Fibroblast of lung (primary cell): ENCODE results near the gene MBNL1. TPM values are rescaled to one million over a fixed set of nuclear protein-coding genes. Genes with fewer than 3 reads are reported as not detected.

Experiments
- DNase-seq, 2 donors: peaks; one replicate each; pipeline versions ENCODE4 v3.0.0 to v3.0.0-alpha.2; 2010; ENCODE audit warnings: low read depth in 2 of 2
- H2AFZ ChIP-seq: 2 replicates; pipeline ENCODE4 v1.5.1; 2012; ENCODE audit warnings: low read length, control low read depth, inconsistent platforms
- H3K27ac ChIP-seq: 2 replicates; pipeline ENCODE4 v1.5.1; 2011; ENCODE audit warnings: low read length, control low read depth; ENCODE audit not compliant: insufficient read depth
- H3K27me3 ChIP-seq: 2 replicates; pipeline ENCODE4 v1.5.1; 2011; ENCODE audit warnings: mild to moderate bottlenecking, low read length; ENCODE audit not compliant: control insufficient read depth, insufficient read depth
- H3K36me3 ChIP-seq: 2 replicates; pipeline ENCODE4 v1.5.1; 2011; ENCODE audit warnings: low read length; ENCODE audit not compliant: control insufficient read depth, insufficient read depth
- H3K4me1 ChIP-seq: 2 replicates; pipeline ENCODE4 v1.5.1; 2011; ENCODE audit warnings: low read length; ENCODE audit not compliant: control insufficient read depth, insufficient read depth; ENCODE audit errors: extremely low read depth
- H3K4me2 ChIP-seq: 2 replicates; pipeline ENCODE4 v1.5.1; 2011; ENCODE audit warnings: low read length, control low read depth; ENCODE audit not compliant: insufficient read depth; ENCODE audit errors: extremely low read depth
- H3K4me3 ChIP-seq, 4 experiments: fragments of 200-600 bp in 1 of 4; sonication (generic) in 1 of 4; replicated peaks in 1 of 4; 2 replicates each; pipeline ENCODE4 v1.5.1; 2011 to 2016; ENCODE audit warnings: low read length in 4 of 4, low read depth in 3 of 4, mild to moderate bottlenecking in 3 of 4, control low read depth in 2 of 4, inconsistent platforms in 1 of 4, mixed read lengths in 1 of 4; ENCODE audit not compliant: insufficient read depth in 1 of 4; ENCODE audit errors: control extremely low read depth in 1 of 4
- H3K79me2 ChIP-seq: 2 replicates; pipeline ENCODE4 v1.5.1; 2012; ENCODE audit warnings: mild to moderate bottlenecking, low read length, inconsistent platforms; ENCODE audit not compliant: control insufficient read depth, insufficient read depth
- H3K9ac ChIP-seq: 2 replicates; pipeline ENCODE4 v1.5.1; 2011; ENCODE audit warnings: mild to moderate bottlenecking, low read length, control low read depth; ENCODE audit not compliant: insufficient read depth
- H3K9me3 ChIP-seq: 2 replicates; pipeline ENCODE4 v1.5.1; 2012; ENCODE audit warnings: low read depth, low read length; ENCODE audit not compliant: control insufficient read depth, insufficient read depth
- H4K20me1 ChIP-seq: 2 replicates; pipeline ENCODE4 v1.5.1; 2011; ENCODE audit warnings: low read length; ENCODE audit not compliant: control insufficient read depth, insufficient read depth; ENCODE audit errors: extremely low read depth
- CTCF ChIP-seq, 2 donors: IDR thresholded peaks in 1 of 2; conservative IDR thresholded peaks in 1 of 2; 1 replicate in 1 of 2; 2 replicates in 1 of 2; pipeline ENCODE4 v1.5.1; 2011 to 2012; ENCODE audit warnings: low read length in 2 of 2, control low read depth in 1 of 2, inconsistent platforms in 1 of 2, low read depth in 1 of 2, mild to moderate bottlenecking in 1 of 2
- EZH2 ChIP-seq: IDR thresholded peaks from 2 replicates; pipeline ENCODE4 v1.5.1; 2012; ENCODE audit warnings: low read length, control low read depth, mild to moderate bottlenecking; ENCODE audit errors: missing control alignments
- polyA plus RNA-seq, 2 donors: library from polyadenylated mRNA; depleted of rRNA in 1 of 2; stranded (reverse) in 1 of 2; unstranded in 1 of 2; fragments of >200 nt; gene quantifications; 2 replicates each; pipeline ENCODE4 v1.2.1, GENCODE V29; 2011 to 2012; ENCODE audit warnings: missing spikeins in 1 of 2
- total RNA-seq: library from RNA; depleted of rRNA; stranded (reverse); fragments of >200 nt; gene quantifications from 2 replicates; pipeline ENCODE4 v1.2.1, GENCODE V29; 2014

The MBNL1 gene
- total and polyA plus RNA-seq, 2 donors (not counting 1 experiment from before 2014, with no cell fraction given), result 150 to 213 TPM

- H3K4me2 ChIP-seq, result no peak overlapping the region
- no peak for DNase-seq
- H2AFZ ChIP-seq, result no peak overlapping the region
- H3K9ac ChIP-seq, result no peak overlapping the region
- H4K20me1 ChIP-seq, result no peaks in the 10 kb centered on the region
- H3K9me3 ChIP-seq, result no peaks in the 10 kb centered on the region
- H3K27me3 ChIP-seq, result no peaks in the 10 kb centered on the region
- no peak for TF ChIP-seq EZH2
- no peak for TF ChIP-seq CTCF (conservative IDR thresholded peaks at IDR 0.05 in 1 of 2, IDR thresholded peaks at IDR 0.05 in 1 of 2; ENCODE audit: low read depth in 1 of 2, low read length in 2 of 2)
- H3K4me1 ChIP-seq, result no peaks in the 10 kb centered on the region
- H3K79me2 ChIP-seq, result no peaks in the 10 kb centered on the region
- no peak overlapping the region for H3K27ac ChIP-seq
- H3K36me3 ChIP-seq, result no peaks in the 10 kb centered on the region
- H3K4me3 ChIP-seq, result no peak overlapping the region
Measured at GRCh38 chr3:152227027-152227426, 41.7 kb upstream of the MBNL1 start.

GRCh38 chr3:152229692-152230091, 39.0 kb upstream of the MBNL1 start:
- DNase-seq, result no peak
- H2AFZ ChIP-seq, result no peak overlapping the region

GRCh38 chr3:152230370-152230769, 38.4 kb upstream of the MBNL1 start:
- H3K79me2 ChIP-seq, result no peaks in the 10 kb centered on the region
- no peak for DNase-seq
- H3K9ac ChIP-seq, result no peak overlapping the region
- no peaks in the 10 kb centered on the region for H4K20me1 ChIP-seq
- H3K27me3 ChIP-seq, result no peaks in the 10 kb centered on the region
- H3K4me3 ChIP-seq, result no peak overlapping the region
- H3K4me1 ChIP-seq, result no peaks in the 10 kb centered on the region
- no peak overlapping the region for H3K4me2 ChIP-seq
- no peaks in the 10 kb centered on the region for H3K9me3 ChIP-seq
- H3K36me3 ChIP-seq, result no peaks in the 10 kb centered on the region
- TF ChIP-seq CTCF (conservative IDR thresholded peaks at IDR 0.05 in 1 of 2, IDR thresholded peaks at IDR 0.05 in 1 of 2; ENCODE audit: low read depth in 1 of 2, low read length in 2 of 2) (no peak), EZH2 (no peak)
- no peak overlapping the region for H2AFZ ChIP-seq
- no peak overlapping the region for H3K27ac ChIP-seq

More at GRCh38 chr3:152229692-152230091, 39.0 kb upstream of the MBNL1 start:
- no peak overlapping the region for H3K4me2 ChIP-seq
- H3K9me3 ChIP-seq, result no peaks in the 10 kb centered on the region
- no peak for TF ChIP-seq EZH2
- TF ChIP-seq CTCF (conservative IDR thresholded peaks at IDR 0.05 in 1 of 2, IDR thresholded peaks at IDR 0.05 in 1 of 2; ENCODE audit: low read depth in 1 of 2, low read length in 2 of 2), result no peak
- H3K27ac ChIP-seq, result no peak overlapping the region
- no peak overlapping the region for H3K4me3 ChIP-seq
- H4K20me1 ChIP-seq, result no peaks in the 10 kb centered on the region
- H3K4me1 ChIP-seq, result no peaks in the 10 kb centered on the region
- H3K9ac ChIP-seq, result no peak overlapping the region
- no peaks in the 10 kb centered on the region for H3K79me2 ChIP-seq
- H3K36me3 ChIP-seq, result no peaks in the 10 kb centered on the region
- no peaks in the 10 kb centered on the region for H3K27me3 ChIP-seq
